Measurements from ENCODE around the gene MRPL4.

MRPL4 gene

DNA sequence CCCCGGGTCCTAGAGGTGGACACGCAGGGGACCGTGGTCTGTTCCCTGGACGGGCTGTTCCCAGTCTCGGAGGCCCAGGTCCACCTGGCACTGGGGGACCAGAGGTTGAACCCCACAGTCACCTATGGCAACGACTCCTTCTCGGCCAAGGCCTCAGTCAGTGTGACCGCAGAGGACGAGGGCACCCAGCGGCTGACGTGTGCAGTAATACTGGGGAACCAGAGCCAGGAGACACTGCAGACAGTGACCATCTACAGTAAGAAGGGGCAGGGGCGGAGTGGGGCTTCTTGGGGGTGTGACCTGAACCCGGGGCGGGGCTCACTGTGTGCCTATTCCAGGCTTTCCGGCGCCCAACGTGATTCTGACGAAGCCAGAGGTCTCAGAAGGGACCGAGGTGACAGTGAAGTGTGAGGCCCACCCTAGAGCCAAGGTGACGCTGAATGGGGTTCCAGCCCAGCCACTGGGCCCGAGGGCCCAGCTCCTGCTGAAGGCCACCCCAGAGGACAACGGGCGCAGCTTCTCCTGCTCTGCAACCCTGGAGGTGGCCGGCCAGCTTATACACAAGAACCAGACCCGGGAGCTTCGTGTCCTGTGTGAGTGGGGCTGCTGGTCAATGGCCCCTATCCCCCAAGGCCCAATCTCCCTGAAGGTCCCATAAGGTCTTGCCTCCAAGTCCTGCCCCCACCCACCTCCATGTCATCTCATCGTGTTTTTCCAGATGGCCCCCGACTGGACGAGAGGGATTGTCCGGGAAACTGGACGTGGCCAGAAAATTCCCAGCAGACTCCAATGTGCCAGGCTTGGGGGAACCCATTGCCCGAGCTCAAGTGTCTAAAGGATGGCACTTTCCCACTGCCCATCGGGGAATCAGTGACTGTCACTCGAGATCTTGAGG lies 32.3 kb downstream of the MRPL4 start:
- Histone ChIP-seq H3K4me3 (ENCODE audit: low read depth in 1 of 2, low read length in 1 of 2) (no peak overlapping the region), H3K9me3 (no peaks in the 10 kb centered on the region), H3K27ac (no peak overlapping the region), H3K27me3 (peaks cover 24% of the 10 kb centered on the region), H3K36me3 (peaks cover 56% of the 10 kb centered on the region), H3K4me1 (ENCODE audit: control insufficient read depth in 1 of 2, insufficient read depth in 1 of 2, low read depth in 1 of 2, low read length in 1 of 2) (peaks cover 36 to 42% of the 10 kb centered on the region in 2 experiments)
- TF ChIP-seq, protein P1, sequence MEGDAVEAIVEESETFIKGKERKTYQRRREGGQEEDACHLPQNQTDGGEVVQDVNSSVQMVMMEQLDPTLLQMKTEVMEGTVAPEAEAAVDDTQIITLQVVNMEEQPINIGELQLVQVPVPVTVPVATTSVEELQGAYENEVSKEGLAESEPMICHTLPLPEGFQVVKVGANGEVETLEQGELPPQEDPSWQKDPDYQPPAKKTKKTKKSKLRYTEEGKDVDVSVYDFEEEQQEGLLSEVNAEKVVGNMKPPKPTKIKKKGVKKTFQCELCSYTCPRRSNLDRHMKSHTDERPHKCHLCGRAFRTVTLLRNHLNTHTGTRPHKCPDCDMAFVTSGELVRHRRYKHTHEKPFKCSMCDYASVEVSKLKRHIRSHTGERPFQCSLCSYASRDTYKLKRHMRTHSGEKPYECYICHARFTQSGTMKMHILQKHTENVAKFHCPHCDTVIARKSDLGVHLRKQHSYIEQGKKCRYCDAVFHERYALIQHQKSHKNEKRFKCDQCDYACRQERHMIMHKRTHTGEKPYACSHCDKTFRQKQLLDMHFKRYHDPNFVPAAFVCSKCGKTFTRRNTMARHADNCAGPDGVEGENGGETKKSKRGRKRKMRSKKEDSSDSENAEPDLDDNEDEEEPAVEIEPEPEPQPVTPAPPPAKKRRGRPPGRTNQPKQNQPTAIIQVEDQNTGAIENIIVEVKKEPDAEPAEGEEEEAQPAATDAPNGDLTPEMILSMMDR (IDR thresholded peaks at IDR 0.05): no peak

DNA sequence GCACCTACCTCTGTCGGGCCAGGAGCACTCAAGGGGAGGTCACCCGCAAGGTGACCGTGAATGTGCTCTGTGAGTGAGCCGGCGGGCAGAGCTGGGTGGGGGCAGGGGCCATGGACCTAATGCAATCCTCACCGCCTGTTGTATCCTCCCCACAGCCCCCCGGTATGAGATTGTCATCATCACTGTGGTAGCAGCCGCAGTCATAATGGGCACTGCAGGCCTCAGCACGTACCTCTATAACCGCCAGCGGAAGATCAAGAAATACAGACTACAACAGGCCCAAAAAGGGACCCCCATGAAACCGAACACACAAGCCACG lies 32.9 kb downstream of the MRPL4 start:
- Histone ChIP-seq H3K9me3 (no peaks in the 10 kb centered on the region), H3K4me1 (ENCODE audit: control insufficient read depth in 1 of 2, insufficient read depth in 1 of 2, low read depth in 1 of 2, low read length in 1 of 2) (peaks cover 40 to 43% of the 10 kb centered on the region in 2 experiments), H3K27me3 (peaks cover 30% of the 10 kb centered on the region), H3K36me3 (peaks cover 56% of the 10 kb centered on the region), H3K27ac (no peak overlapping the region), H3K4me3 (ENCODE audit: low read depth in 1 of 2, low read length in 1 of 2) (no peak overlapping the region)
- TF ChIP-seq, protein P1 (IDR thresholded peaks at IDR 0.05): no peak

DNA sequence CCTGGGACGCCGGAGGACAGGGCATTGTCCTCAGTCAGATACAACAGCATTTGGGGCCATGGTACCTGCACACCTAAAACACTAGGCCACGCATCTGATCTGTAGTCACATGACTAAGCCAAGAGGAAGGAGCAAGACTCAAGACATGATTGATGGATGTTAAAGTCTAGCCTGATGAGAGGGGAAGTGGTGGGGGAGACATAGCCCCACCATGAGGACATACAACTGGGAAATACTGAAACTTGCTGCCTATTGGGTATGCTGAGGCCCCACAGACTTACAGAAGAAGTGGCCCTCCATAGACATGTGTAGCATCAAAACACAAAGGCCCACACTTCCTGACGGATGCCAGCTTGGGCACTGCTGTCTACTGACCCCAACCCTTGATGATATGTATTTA lies 33.4 kb downstream of the MRPL4 start:
- Histone ChIP-seq H3K4me3 (ENCODE audit: low read depth in 1 of 2, low read length in 1 of 2) (no peak overlapping the region), H3K27me3 (peaks cover 35% of the 10 kb centered on the region), H3K9me3 (no peaks in the 10 kb centered on the region), H3K4me1 (ENCODE audit: control insufficient read depth in 1 of 2, insufficient read depth in 1 of 2, low read depth in 1 of 2, low read length in 1 of 2) (peaks cover 43 to 47% of the 10 kb centered on the region in 2 experiments), H3K36me3 (peaks cover 54% of the 10 kb centered on the region), H3K27ac (peak overlapping the region; percentile 70)
- TF ChIP-seq, protein P1 (IDR thresholded peaks at IDR 0.05): no peak

DNA sequence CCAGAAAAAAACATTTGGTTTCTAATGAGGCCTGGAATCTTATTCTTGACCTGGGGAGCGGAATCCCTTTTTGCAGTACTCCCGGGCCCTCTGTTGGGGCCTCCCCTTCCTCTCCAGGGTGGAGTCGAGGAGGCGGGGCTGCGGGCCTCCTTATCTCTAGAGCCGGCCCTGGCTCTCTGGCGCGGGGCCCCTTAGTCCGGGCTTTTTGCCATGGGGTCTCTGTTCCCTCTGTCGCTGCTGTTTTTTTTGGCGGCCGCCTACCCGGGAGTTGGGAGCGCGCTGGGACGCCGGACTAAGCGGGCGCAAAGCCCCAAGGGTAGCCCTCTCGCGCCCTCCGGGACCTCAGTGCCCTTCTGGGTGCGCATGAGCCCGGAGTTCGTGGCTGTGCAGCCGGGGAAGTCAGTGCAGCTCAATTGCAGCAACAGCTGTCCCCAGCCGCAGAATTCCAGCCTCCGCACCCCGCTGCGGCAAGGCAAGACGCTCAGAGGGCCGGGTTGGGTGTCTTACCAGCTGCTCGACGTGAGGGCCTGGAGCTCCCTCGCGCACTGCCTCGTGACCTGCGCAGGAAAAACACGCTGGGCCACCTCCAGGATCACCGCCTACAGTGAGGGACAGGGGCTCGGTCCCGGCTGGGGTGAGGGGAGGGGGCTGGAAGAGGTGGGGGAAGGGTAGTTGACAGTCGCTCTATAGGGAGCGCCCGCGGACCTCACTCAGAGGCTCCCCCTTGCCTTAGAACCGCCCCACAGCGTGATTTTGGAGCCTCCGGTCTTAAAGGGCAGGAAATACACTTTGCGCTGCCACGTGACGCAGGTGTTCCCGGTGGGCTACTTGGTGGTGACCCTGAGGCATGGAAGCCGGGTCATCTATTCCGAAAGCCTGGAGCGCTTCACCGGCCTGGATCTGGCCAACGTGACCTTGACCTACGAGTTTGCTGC lies 35.1 kb downstream of the MRPL4 start, which contains the start of gene ICAM4:
TSS of gene ICAM4 (plus strand) at position 153 of the 935 bp plus-strand sequence. CDS start at position 211, 58 bp downstream.
- Histone ChIP-seq H3K9me3 (no peaks in the 10 kb centered on the region), H3K36me3 (peaks cover 42% of the 10 kb centered on the region), H3K4me1 (ENCODE audit: control insufficient read depth in 1 of 2, insufficient read depth in 1 of 2, low read depth in 1 of 2, low read length in 1 of 2) (peaks cover 60 to 64% of the 10 kb centered on the region in 2 experiments), H3K27ac (peak within 1 kb of the TSS; percentile 70), H3K4me3 (ENCODE audit: low read depth in 1 of 2, low read length in 1 of 2) (peak within 1 kb of the TSS; percentile 52 to 64), H3K27me3 (peaks cover 51% of the 10 kb centered on the region)
- TF ChIP-seq, protein P1 (IDR thresholded peaks at IDR 0.05): no peak

DNA sequence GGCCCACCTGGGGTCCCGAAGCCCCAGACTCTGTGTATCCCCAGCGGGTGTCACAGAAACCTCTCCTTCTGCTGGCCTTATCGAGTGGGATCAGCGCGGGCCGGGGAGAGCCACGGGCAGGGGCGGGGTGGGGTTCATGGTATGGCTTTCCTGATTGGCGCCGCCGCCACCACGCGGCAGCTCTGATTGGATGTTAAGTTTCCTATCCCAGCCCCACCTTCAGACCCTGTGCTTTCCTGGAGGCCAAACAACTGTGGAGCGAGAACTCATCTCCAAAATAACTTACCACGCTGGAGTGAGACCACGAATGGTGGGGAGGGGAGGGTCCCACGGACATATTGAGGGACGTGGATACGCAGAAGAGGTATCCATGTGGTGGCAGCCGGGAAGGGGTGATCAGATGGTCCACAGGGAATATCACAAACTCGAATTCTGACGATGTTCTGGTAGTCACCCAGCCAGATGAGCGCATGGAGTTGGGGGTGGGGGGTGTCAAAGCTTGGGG lies 36.7 kb downstream of the MRPL4 start:
- TF ChIP-seq, protein P1 (IDR thresholded peaks at IDR 0.05): no peak
- H3K36me3 ChIP-seq: peaks cover 26% of the 10 kb centered on the region
- no peak overlapping the region for H3K27ac ChIP-seq
- peak overlapping the region; percentile 23 to 64 for H3K4me3 ChIP-seq (ENCODE audit: low read depth in 1 of 2, low read length in 1 of 2)
- peaks cover 73 to 80% of the 10 kb centered on the region in 2 experiments for H3K4me1 ChIP-seq (ENCODE audit: control insufficient read depth in 1 of 2, insufficient read depth in 1 of 2, low read depth in 1 of 2, low read length in 1 of 2)
- peaks cover 68% of the 10 kb centered on the region for H3K27me3 ChIP-seq
- H3K9me3 ChIP-seq: peaks cover 5% of the 10 kb centered on the region

Data from neutrophil (primary cell).